Smooth muscle cell (in vitro differentiated cells): Measurements from ENCODE around the gene TPT1. TPM values are rescaled to one million over a fixed set of nuclear protein-coding genes. Genes with fewer than 3 reads are reported as not detected.

ENCODE experiments used
- DNase-seq: peaks from one replicate; lab custom pipeline; 2025; ENCODE audit not compliant: unreplicated experiment; lab: John Stamatoyannopoulos, UW
- H2AFZ ChIP-seq: fragments of 200-600 bp; sonication (generic); 2 replicates; pipeline ENCODE4 v1.6.0; 2016; ENCODE audit warnings: antibody characterized with exemption, low read depth, mild to moderate bottlenecking
- H3F3A ChIP-seq: fragments of 200-600 bp; sonication (generic); 2 replicates; pipeline ENCODE4 v1.6.0; 2017; ENCODE audit warnings: antibody characterized with exemption, low read depth
- H3K27ac ChIP-seq: fragments of 200-600 bp; sonication (generic); 2 replicates; pipeline ENCODE4 v1.5.1; 2016; ENCODE audit warnings: low read depth, mild to moderate bottlenecking
- H3K27me3 ChIP-seq: fragments of 200-600 bp; sonication (generic); 2 replicates; pipeline ENCODE4 v1.6.1; 2016; ENCODE audit warnings: low read depth, mild to moderate bottlenecking
- H3K36me3 ChIP-seq: fragments of 200-600 bp; sonication (generic); 2 replicates; pipeline ENCODE4 v1.5.1; 2016; ENCODE audit warnings: low read depth
- H3K4me1 ChIP-seq: fragments of 200-600 bp; sonication (generic); 2 replicates; pipeline ENCODE4 v1.5.1; 2016; ENCODE audit warnings: low read depth
- H3K4me2 ChIP-seq: fragments of 200-600 bp; sonication (generic); 2 replicates; pipeline ENCODE4 v1.6.0; 2016; ENCODE audit warnings: mild to moderate bottlenecking
- H3K4me3 ChIP-seq: fragments of 200-600 bp; sonication (generic); 2 replicates; pipeline ENCODE4 v1.5.1; 2016; ENCODE audit warnings: mild to moderate bottlenecking
- H3K79me2 ChIP-seq: fragments of 200-600 bp; sonication (generic); 2 replicates; pipeline ENCODE4 v1.6.0; 2016; ENCODE audit warnings: low read depth, mild to moderate bottlenecking
- H3K9ac ChIP-seq: fragments of 200-600 bp; sonication (generic); 2 replicates; pipeline ENCODE4 v1.6.0; 2016; ENCODE audit warnings: low read depth
- H3K9me3 ChIP-seq: fragments of 200-600 bp; sonication (generic); replicated peaks from 2 replicates; pipeline ENCODE4 v1.5.1; 2016; ENCODE audit warnings: low read depth
- H4K20me1 ChIP-seq: fragments of 200-600 bp; sonication (generic); 2 replicates; pipeline ENCODE4 v1.6.0; 2016; ENCODE audit warnings: low read depth
- CTCF ChIP-seq: fragments of 200-600 bp; sonication (generic); IDR thresholded peaks from 2 replicates; pipeline ENCODE4 v1.5.1; 2017; ENCODE audit warnings: borderline replicate concordance, mild to moderate bottlenecking, antibody characterized with exemption; ENCODE audit not compliant: insufficient read depth, poor library complexity, severe bottlenecking
- WGBS: methylation state at CpG from one replicate; pipeline ENCODE4 v1.1.7; 2016; ENCODE audit warnings: low lambda C conversion rate; 5-methylcytosine and 5-hydroxymethylcytosine counted together
- polyA plus RNA-seq: library from polyadenylated mRNA; unstranded; fragments of >200 nt; fragmentation: Nextera tagmentation; extraction: Ambion mirVana; gene quantifications from 2 replicates; pipeline ENCODE4 v1.2.1, GENCODE V29; 2016
- total RNA-seq: library from RNA; depleted of rRNA; stranded (reverse); fragments of >200 nt; gene quantifications from 2 replicates; pipeline ENCODE4 v1.2.3, GENCODE V29; 2014

The TPT1 gene
- total and polyA plus RNA-seq, 2 experiments from 2014 or later: 1,031 to 3,918 TPM

GRCh38 chr13:45367358-45367757 lies 26.4 kb upstream of the TPT1 start:
- H3K9ac ChIP-seq: peak overlapping the region; percentile 74
- H3K4me3 ChIP-seq: no peak overlapping the region
- H2AFZ ChIP-seq: no peak overlapping the region
- no peaks in the 10 kb centered on the region for H3K36me3 ChIP-seq
- H3K4me1 ChIP-seq: no peaks in the 10 kb centered on the region
- H3K79me2 ChIP-seq: no peaks in the 10 kb centered on the region
- TF ChIP-seq CTCF: no peak
- no peak overlapping the region for H3K4me2 ChIP-seq
- peaks cover 12% of the 10 kb centered on the region for H4K20me1 ChIP-seq
- H3K27me3 ChIP-seq: no peaks in the 10 kb centered on the region
- 78% methylated on average over 2 of the region's 2 CpGs for WGBS
- peaks cover 5% of the 10 kb centered on the region for H3F3A ChIP-seq
- no peaks in the 10 kb centered on the region for H3K9me3 ChIP-seq
- DNase-seq: no peak
- H3K27ac ChIP-seq: peak overlapping the region; percentile 90

- Histone ChIP-seq H3K79me2 (no peaks in the 10 kb centered on the region), H3K4me2 (no peak overlapping the region), H3K4me3 (no peak overlapping the region), H3K9me3 (no peaks in the 10 kb centered on the region), H3K36me3 (no peaks in the 10 kb centered on the region), H4K20me1 (no peaks in the 10 kb centered on the region), H3K4me1 (no peaks in the 10 kb centered on the region), H2AFZ (no peak overlapping the region), H3K9ac (peak overlapping the region; percentile 36), H3K27ac (peak overlapping the region; percentile 94), H3F3A (peaks cover 5% of the 10 kb centered on the region), H3K27me3 (no peaks in the 10 kb centered on the region)
- WGBS: 94% methylated on average over 4 of the region's 4 CpGs
- no peak for DNase-seq
- no peak for TF ChIP-seq CTCF
Measured at GRCh38 chr13:45365558-45365885, 24.5 kb upstream of the TPT1 start.

GRCh38 chr13:45364876-45365557 lies 24.0 kb upstream of the TPT1 start:
- Histone ChIP-seq H3K4me2 (peak overlapping the region; percentile 69), H3K9me3 (no peaks in the 10 kb centered on the region), H3K36me3 (no peaks in the 10 kb centered on the region), H3K4me1 (no peaks in the 10 kb centered on the region), H3K27me3 (no peaks in the 10 kb centered on the region), H2AFZ (no peak overlapping the region), H4K20me1 (no peaks in the 10 kb centered on the region), H3F3A (peaks cover 5% of the 10 kb centered on the region), H3K79me2 (no peaks in the 10 kb centered on the region), H3K9ac (peak overlapping the region; percentile 36), H3K4me3 (no peak overlapping the region), H3K27ac (peak overlapping the region; percentile 94)
- no peak for TF ChIP-seq CTCF
- no peak for DNase-seq
- 64% methylated on average over 10 of the region's 10 CpGs for WGBS

- Histone ChIP-seq H3K4me3 (no peak overlapping the region), H3K9ac (no peak overlapping the region), H3K79me2 (no peaks in the 10 kb centered on the region), H3F3A (peaks cover 4% of the 10 kb centered on the region), H3K4me2 (no peak overlapping the region), H2AFZ (no peak overlapping the region), H3K27ac (no peak overlapping the region), H3K27me3 (no peaks in the 10 kb centered on the region), H3K4me1 (no peaks in the 10 kb centered on the region), H3K9me3 (no peaks in the 10 kb centered on the region), H3K36me3 (peaks cover 3% of the 10 kb centered on the region), H4K20me1 (no peaks in the 10 kb centered on the region)
- WGBS: 90% methylated on average over 2 of the region's 2 CpGs
- peak; percentile 12 for TF ChIP-seq CTCF
- DNase-seq: no peak
Measured at GRCh38 chr13:45362939-45363338, 22.0 kb upstream of the TPT1 start.
